DND-41 (cell line): ENCODE measurements around the gene PRPSAP1.

ENCODE experiments used
- ATAC-seq: fragments of 200-7000 bp; cut with Tn5 transposase; 3 replicates; pipeline ENCODE4 v1.9.1; 2021; ENCODE audit warnings: low read depth; ENCODE audit not compliant: insufficient read depth
- DNase-seq: peaks from one replicate; pipeline ENCODE4 v3.0.0-alpha.2; 2020
- H2AFZ ChIP-seq: 2 replicates; pipeline ENCODE4 v1.6.0; 2012; ENCODE audit warnings: low read depth, low read length
- H3K27ac ChIP-seq: 2 replicates; pipeline ENCODE4 v1.5.1; 2012; ENCODE audit warnings: low read length, inconsistent platforms
- H3K27me3 ChIP-seq: fragments of 200-600 bp; sonication (generic); 2 replicates; pipeline ENCODE4 v1.6.0; 2012; ENCODE audit warnings: low read length, mild to moderate bottlenecking, inconsistent platforms; ENCODE audit not compliant: insufficient read depth, poor library complexity
- H3K36me3 ChIP-seq: 2 replicates; pipeline ENCODE4 v1.5.1; 2012; ENCODE audit warnings: low read length, inconsistent platforms; ENCODE audit not compliant: insufficient read depth
- H3K4me1 ChIP-seq: 2 replicates; pipeline ENCODE4 v1.5.1; 2012; ENCODE audit warnings: mild to moderate bottlenecking, low read length; ENCODE audit not compliant: insufficient read depth
- H3K4me2 ChIP-seq: 2 replicates; pipeline ENCODE4 v1.6.0; 2012; ENCODE audit warnings: mild to moderate bottlenecking, moderate library complexity, low read length, inconsistent platforms; ENCODE audit not compliant: insufficient read depth
- H3K4me3 ChIP-seq, 2 experiments: fragments of 200-600 bp in 1 of 2; shearing (Covaris generic) in 1 of 2; 2 replicates each; pipeline ENCODE4 v1.5.1; 2012 to 2016; ENCODE audit warnings: inconsistent platforms in 2 of 2, low read length in 2 of 2, mild to moderate bottlenecking in 2 of 2, low read depth in 1 of 2, moderate library complexity in 1 of 2
- H3K79me2 ChIP-seq: 2 replicates; pipeline ENCODE4 v1.6.0; 2012; ENCODE audit warnings: low read length, inconsistent platforms; ENCODE audit not compliant: insufficient read depth
- H3K9ac ChIP-seq: 2 replicates; pipeline ENCODE4 v1.6.0; 2012; ENCODE audit warnings: low read depth, mild to moderate bottlenecking, inconsistent platforms, low read length, moderate library complexity
- H3K9me3 ChIP-seq: 2 replicates; pipeline ENCODE4 v1.5.1; 2012; ENCODE audit warnings: low read length, moderate library complexity, mild to moderate bottlenecking, inconsistent platforms; ENCODE audit not compliant: insufficient read depth, severe bottlenecking
- H4K20me1 ChIP-seq: 2 replicates; pipeline ENCODE4 v1.6.0; 2012; ENCODE audit warnings: low read length; ENCODE audit not compliant: insufficient read depth
- CTCF ChIP-seq: IDR thresholded peaks from 2 replicates; pipeline ENCODE4 v1.5.1; 2012; ENCODE audit warnings: borderline replicate concordance, low read length, moderate library complexity, mild to moderate bottlenecking; ENCODE audit not compliant: poor library complexity, severe bottlenecking; ENCODE audit errors: extremely low read depth
- EZH2 ChIP-seq: IDR thresholded peaks from 3 replicates; pipeline ENCODE4 v1.6.1; 2012; ENCODE audit warnings: borderline replicate concordance, low read depth, mild to moderate bottlenecking, moderate library complexity, low read length, inconsistent platforms; ENCODE audit not compliant: severe bottlenecking

The PRPSAP1 gene

GRCh38 chr17:76366247-76366646 is 12.5 kb upstream of the PRPSAP1 start:
- DNase-seq (no peak), ATAC-seq (no peak)
- TF ChIP-seq EZH2 (no peak), CTCF (no peak)
- Histone ChIP-seq H3K27ac (no peak overlapping the region), H3K79me2 (no peaks in the 10 kb centered on the region), H3K4me1 (peaks cover 16% of the 10 kb centered on the region), H3K4me3 (no peak overlapping the region), H3K36me3 (no peaks in the 10 kb centered on the region), H4K20me1 (no peaks in the 10 kb centered on the region), H3K27me3 (no peaks in the 10 kb centered on the region), H3K9me3 (no peaks in the 10 kb centered on the region), H3K9ac (no peak overlapping the region), H2AFZ (no peak overlapping the region), H3K4me2 (no peak overlapping the region)

GRCh38 chr17:76365256-76365903 is 11.7 kb upstream of the PRPSAP1 start:
- Histone ChIP-seq H3K27ac (no peak overlapping the region), H4K20me1 (no peaks in the 10 kb centered on the region), H3K4me3 (no peak overlapping the region), H3K4me2 (no peak overlapping the region), H3K36me3 (no peaks in the 10 kb centered on the region), H3K27me3 (no peaks in the 10 kb centered on the region), H2AFZ (no peak overlapping the region), H3K4me1 (peaks cover 16% of the 10 kb centered on the region), H3K79me2 (no peaks in the 10 kb centered on the region), H3K9ac (no peak overlapping the region), H3K9me3 (no peaks in the 10 kb centered on the region)
- DNase-seq (no peak), ATAC-seq (no peak)
- TF ChIP-seq EZH2 (no peak), CTCF (no peak)

- Histone ChIP-seq H3K9ac (no peak overlapping the region), H3K36me3 (no peaks in the 10 kb centered on the region), H3K4me1 (peaks cover 3% of the 10 kb centered on the region), H3K4me3 (no peak overlapping the region), H3K4me2 (no peak overlapping the region), H3K27me3 (no peaks in the 10 kb centered on the region), H3K79me2 (no peaks in the 10 kb centered on the region), H4K20me1 (no peaks in the 10 kb centered on the region), H3K27ac (no peak overlapping the region), H2AFZ (no peak overlapping the region), H3K9me3 (no peaks in the 10 kb centered on the region)
- ATAC-seq (no peak), DNase-seq (no peak)
- TF ChIP-seq EZH2: no peak
- TF ChIP-seq CTCF: no peak
These were observed 9.6 kb upstream of the PRPSAP1 start for GRCh38 chr17:76363107-76363842.
